Prostate gland (tissue), 2 donors: ENCODE measurements around the gene BICRA. TPM values are rescaled to one million over a fixed set of nuclear protein-coding genes. Genes with fewer than 3 reads are reported as not detected.
"Not testable (repeated sequence)": the region's sequence is repeated elsewhere in the genome, so short reads cannot be mapped to it uniquely, and the experiment has no call there.

Experiments used
- DNase-seq: peaks from one replicate; pipeline ENCODE4 v3.0.0-alpha.2; 2019; ENCODE audit warnings: low spot score
- H3K27ac ChIP-seq, 2 donors: fragments of 200-600 bp; sonication (generic); 2 replicates each; pipeline ENCODE4 v1.5.1; 2017 to 2019
- H3K27me3 ChIP-seq: fragments of 200-600 bp; sonication (generic); replicated peaks from 2 replicates; pipeline ENCODE4 v1.5.1; 2019; ENCODE audit not compliant: insufficient read depth
- H3K36me3 ChIP-seq, 2 donors: fragments of 200-600 bp; sonication (generic); 1 replicate in 1 of 2; 2 replicates in 1 of 2; pipeline versions ENCODE4 v1.5.1 to v1.8.1; 2017 to 2019
- H3K4me1 ChIP-seq: fragments of 200-600 bp; sonication (generic); replicated peaks from 2 replicates; pipeline ENCODE4 v1.5.1; 2019
- H3K4me3 ChIP-seq, 2 donors: fragments of 200-600 bp; sonication (generic); 2 replicates each; pipeline ENCODE4 v1.5.1; 2017 to 2019
- H3K9me3 ChIP-seq: fragments of 200-600 bp; sonication (generic); 2 replicates; pipeline ENCODE4 v1.5.1; 2017
- POLR2A ChIP-seq: fragments of 450-650 bp; IDR thresholded peaks from one replicate; pipeline ENCODE4 v1.6.1; 2016; ENCODE audit warnings: antibody characterized with exemption, mild to moderate bottlenecking
- POLR2AphosphoS5 ChIP-seq: sonication (generic); formaldehyde crosslinking; IDR thresholded peaks from one replicate; pipeline ENCODE4 v1.6.1; 2017; ENCODE audit warnings: antibody characterized with exemption
- WGBS: methylation state at CpG from one replicate; pipeline ENCODE4 v1.1.5; 2018; 5-methylcytosine and 5-hydroxymethylcytosine counted together
- intact Hi-C: fragments of 100-400 bp; cut with DNase I; formaldehyde crosslinking; loops from one replicate; pipeline ENCODE4 v1.14.2; 2022
- total RNA-seq, 2 donors: library from RNA; depleted of rRNA; stranded (reverse); fragments of >200 nt; gene quantifications; one replicate each; pipeline ENCODE4 v1.1.0, GENCODE V29; 2016
- TF ChIP-seq, protein P1 (sequence below), 4 experiments: fragments of 200-600 bp in 2 of 4; fragments of 450-650 bp in 2 of 4; sonication (generic) in 2 of 4; IDR thresholded peaks; 1 replicate in 3 of 4; 2 replicates in 1 of 4; pipeline ENCODE4 v1.5.1; 2016 to 2019; ENCODE audit warnings: antibody characterized with exemption in 4 of 4, mild to moderate bottlenecking in 2 of 4, moderate library complexity in 2 of 4

The BICRA gene
- total RNA-seq, 2 donors from 2014 or later, result 19.4 to 25.3 TPM

DNA sequence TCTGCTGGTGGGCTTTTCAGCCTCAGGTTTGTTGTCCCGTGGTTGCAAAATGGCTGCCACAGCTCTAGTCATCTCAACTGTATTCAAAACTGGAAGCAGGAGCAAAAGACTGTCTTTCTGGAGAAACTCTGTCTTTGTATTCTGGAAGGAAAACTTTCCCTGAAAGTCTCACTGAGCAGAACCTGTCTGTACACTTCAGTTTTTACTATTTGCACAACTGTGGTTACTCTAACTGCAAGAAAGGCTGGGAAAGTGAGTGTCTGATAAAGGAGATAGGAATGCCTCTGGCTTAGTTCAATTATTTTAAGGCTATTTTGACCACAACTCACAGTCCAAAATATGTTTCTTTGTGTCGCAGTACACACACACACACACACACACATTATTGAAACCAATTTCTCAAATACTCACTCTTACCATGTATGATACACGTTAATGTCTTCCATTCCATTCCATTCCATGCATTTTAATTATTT, 54.5 kb downstream of the BICRA start:
- TF ChIP-seq POLR2AphosphoS5 (peak; percentile 63), POLR2A (no peak)
- TF ChIP-seq, protein P1, sequence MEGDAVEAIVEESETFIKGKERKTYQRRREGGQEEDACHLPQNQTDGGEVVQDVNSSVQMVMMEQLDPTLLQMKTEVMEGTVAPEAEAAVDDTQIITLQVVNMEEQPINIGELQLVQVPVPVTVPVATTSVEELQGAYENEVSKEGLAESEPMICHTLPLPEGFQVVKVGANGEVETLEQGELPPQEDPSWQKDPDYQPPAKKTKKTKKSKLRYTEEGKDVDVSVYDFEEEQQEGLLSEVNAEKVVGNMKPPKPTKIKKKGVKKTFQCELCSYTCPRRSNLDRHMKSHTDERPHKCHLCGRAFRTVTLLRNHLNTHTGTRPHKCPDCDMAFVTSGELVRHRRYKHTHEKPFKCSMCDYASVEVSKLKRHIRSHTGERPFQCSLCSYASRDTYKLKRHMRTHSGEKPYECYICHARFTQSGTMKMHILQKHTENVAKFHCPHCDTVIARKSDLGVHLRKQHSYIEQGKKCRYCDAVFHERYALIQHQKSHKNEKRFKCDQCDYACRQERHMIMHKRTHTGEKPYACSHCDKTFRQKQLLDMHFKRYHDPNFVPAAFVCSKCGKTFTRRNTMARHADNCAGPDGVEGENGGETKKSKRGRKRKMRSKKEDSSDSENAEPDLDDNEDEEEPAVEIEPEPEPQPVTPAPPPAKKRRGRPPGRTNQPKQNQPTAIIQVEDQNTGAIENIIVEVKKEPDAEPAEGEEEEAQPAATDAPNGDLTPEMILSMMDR (IDR thresholded peaks at IDR 0.05), result no peak
- Histone ChIP-seq H3K4me3 (no peak overlapping the region), H3K27me3 (no peaks in the 10 kb centered on the region)

GRCh38 chr19:47663911-47664771, 55.2 kb downstream of the BICRA start:
- TF ChIP-seq POLR2AphosphoS5, result peak; percentile 93
- TF ChIP-seq POLR2A, result peak; percentile 26
- TF ChIP-seq, protein P1 (IDR thresholded peaks at IDR 0.05), result no peak
- peak; percentile 79 for DNase-seq
- H3K27me3 ChIP-seq, result no peaks in the 10 kb centered on the region
- peak overlapping the region in 1 of 2 donors; percentile 5 for H3K4me3 ChIP-seq
- intact Hi-C loops, result loop anchor here (1.0 to 2.0 kb wide), 2 partner anchors 33 to 56 kb away; no protein-coding TSS in a partner anchor
- H3K27ac ChIP-seq, result peak overlapping the region; percentile 94 to 95
- 48% methylated on average over 24 of the region's 24 CpGs for WGBS
- H3K9me3 ChIP-seq, result no peaks in the 10 kb centered on the region
- H3K4me1 ChIP-seq, result peaks cover 24% of the 10 kb centered on the region
- H3K36me3 ChIP-seq, result no peaks in the 10 kb centered on the region

More for the DNA sequence above, 54.5 kb downstream of the BICRA start:
- no peak for DNase-seq
- Histone ChIP-seq H3K4me1 (peaks cover 26% of the 10 kb centered on the region), H3K27ac (peak overlapping the region; percentile 94 to 95), H3K9me3 (no peaks in the 10 kb centered on the region), H3K36me3 (no peaks in the 10 kb centered on the region)
- intact Hi-C loops, result no loop called here
- 43% methylated on average over 3 of the region's 3 CpGs for WGBS

- H3K9me3 ChIP-seq, intact Hi-C loops, H3K27ac ChIP-seq, H3K36me3 ChIP-seq, H3K4me3 ChIP-seq, H3K27me3 ChIP-seq, DNase-seq: not testable (repeated sequence)
- H3K4me1 ChIP-seq, result peaks cover 18% of the 10 kb centered on the region
- 94% methylated on average over 13 of the region's 13 CpGs for WGBS
These were observed 59.6 kb downstream of the BICRA start for GRCh38 chr19:47668556-47668955.

GRCh38 chr19:47670736-47671135, 61.8 kb downstream of the BICRA start:
- TF ChIP-seq POLR2A, result no peak
- no peak for TF ChIP-seq POLR2AphosphoS5
- TF ChIP-seq, protein P1 (IDR thresholded peaks at IDR 0.05), result no peak
- H3K9me3 ChIP-seq, result no peaks in the 10 kb centered on the region
- intact Hi-C loops, result no loop called here
- H3K27ac ChIP-seq, result no peak overlapping the region
- H3K4me1 ChIP-seq, result peaks cover 6% of the 10 kb centered on the region
- 92% methylated on average over 8 of the region's 8 CpGs for WGBS
- H3K27me3 ChIP-seq, result no peaks in the 10 kb centered on the region
- DNase-seq, result no peak
- no peak overlapping the region for H3K4me3 ChIP-seq
- no peaks in the 10 kb centered on the region for H3K36me3 ChIP-seq

- Histone ChIP-seq H3K4me1 (peaks cover 6% of the 10 kb centered on the region), H3K27me3 (no peaks in the 10 kb centered on the region), H3K9me3 (no peaks in the 10 kb centered on the region), H3K4me3 (no peak overlapping the region), H3K27ac (no peak overlapping the region), H3K36me3 (no peaks in the 10 kb centered on the region)
- intact Hi-C loops, result no loop called here
- WGBS, result 98% methylated on average over 2 of the region's 2 CpGs
- TF ChIP-seq POLR2A (no peak), POLR2AphosphoS5 (no peak)
- TF ChIP-seq, protein P1 (IDR thresholded peaks at IDR 0.05), result no peak
- DNase-seq, result no peak
These were observed 62.6 kb downstream of the BICRA start for GRCh38 chr19:47671499-47671898.
